ENCODE results near the gene ARHGAP15.

The ARHGAP15 gene

DNA sequence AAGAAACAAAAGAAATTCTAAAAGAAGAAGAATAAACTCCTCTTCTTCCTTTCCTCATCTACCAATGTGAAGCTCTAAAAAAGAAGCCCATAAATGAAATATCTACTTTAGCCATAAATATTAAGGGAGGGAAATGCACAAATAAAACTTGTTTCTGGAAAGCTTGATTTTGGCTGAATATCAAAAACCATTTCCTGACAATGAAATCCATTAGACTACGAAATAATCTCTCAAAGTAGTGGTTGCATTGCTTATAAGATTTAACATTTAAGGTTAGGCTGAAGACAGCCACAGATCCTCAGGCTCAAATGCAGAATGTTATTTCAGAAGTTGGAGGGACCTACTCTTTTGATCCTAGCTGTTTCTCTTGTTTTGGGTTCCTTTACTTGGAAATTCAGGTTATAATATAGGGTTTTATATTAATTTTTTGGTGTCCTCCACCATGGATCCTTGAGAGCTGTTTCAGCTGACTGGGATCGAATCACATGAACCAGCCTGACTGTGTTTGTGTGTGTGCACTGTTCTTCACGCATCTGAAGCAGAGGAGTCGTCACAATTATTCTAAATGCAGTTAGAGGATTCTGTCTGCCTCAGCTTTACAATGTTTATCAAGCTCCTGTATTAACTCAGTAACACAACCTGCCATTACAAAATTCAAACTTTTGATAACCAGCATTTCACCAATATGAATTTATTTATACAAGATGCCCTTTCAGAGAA is 474.8 kb downstream of the ARHGAP15 start:
- DNase-seq: no peak

DNA sequence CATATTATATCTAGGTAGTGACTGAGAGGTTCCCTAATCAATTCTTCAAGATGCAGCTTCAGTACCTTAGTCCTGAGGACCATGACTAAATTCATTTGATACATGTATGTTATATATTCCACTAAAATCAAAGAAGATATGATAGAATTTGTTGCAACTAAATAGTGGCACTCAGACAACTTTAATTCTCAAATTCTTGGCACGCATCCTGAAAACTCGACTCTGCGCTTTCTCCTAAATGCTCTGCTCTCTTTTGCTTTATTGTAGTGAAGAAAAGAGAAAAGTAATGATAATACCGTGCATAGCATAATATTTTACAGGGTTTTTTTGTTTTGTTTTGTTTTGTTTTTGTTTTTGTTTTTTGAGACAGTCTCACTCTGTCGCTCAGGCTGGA is 475.3 kb downstream of the ARHGAP15 start:
- DNase-seq: no peak

DNA sequence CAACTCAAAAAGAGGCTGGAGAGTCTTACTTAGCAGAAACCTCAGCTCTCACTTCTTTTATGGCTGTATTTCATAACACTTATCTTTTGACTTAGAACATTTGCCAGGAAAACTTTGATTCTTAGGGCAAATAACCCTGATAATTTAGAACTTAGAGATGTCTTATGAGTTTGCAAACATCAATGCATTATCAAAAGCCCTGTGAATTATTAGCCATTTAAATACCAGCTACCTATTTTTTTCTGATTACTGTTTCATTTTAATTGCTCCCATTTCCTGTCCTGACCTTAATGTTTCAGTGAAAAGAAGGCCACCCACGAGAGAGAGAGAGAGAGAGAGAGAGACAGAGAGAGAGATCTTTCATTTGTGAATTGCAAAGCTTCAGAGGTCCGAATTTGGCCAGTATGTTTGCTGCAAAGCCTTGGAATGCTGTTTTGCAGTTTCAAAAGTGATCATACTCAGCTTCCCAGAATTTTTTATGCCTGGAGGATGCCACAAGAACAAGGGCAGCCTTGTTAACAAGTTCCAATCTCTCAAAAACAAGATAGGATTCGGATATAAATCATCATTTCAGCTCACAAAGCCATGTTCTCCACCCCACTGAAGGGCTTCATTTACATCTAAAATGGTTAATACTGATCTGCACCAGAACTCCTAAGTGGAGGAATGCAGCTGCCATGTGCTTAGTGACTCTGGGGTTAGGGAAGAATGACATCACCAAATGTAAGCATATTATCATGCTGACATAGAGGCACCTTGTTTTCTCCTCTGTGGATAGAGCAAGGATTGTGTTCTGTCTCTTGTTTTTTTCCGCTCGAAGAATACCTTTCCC is 478.2 kb downstream of the ARHGAP15 start:
- DNase-seq: no peak

DNA sequence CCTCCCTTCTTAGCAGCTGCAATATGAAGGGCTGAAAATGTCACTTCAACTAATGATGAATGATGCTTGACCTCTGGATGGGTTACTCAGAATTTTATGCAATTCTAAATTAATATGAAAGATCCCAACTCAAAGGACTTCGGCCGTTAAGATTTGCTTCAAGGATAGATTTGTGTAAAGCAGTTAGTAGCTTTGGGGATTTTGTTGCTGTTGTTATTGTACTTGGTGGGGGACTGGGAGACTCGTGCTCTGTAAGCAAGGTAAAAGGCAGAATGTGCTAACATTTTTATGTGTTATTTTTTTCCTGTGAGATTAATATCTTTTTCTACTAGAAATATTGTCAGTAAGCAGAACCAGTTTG is 478.8 kb downstream of the ARHGAP15 start:
- DNase-seq: no peak

DNA sequence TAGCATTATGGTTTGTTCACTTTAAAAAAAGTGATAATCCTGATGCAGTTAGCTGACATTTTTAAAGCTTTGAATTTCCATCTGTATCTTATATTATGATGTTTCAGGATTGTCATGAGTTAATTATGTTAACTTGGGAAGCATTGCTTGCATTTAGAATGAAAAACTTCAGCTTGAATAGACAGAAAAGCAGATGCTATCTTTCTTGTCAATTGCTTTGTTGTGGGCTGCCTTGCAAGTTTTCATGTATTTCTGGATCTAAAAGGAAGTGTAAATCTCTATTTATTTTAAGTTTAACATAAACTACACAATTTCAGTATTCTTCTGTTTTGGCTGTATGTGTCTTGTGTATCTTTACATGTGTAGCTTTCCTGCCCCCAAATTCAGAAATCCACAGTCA is 479.5 kb downstream of the ARHGAP15 start:
- no peak for DNase-seq

DNA sequence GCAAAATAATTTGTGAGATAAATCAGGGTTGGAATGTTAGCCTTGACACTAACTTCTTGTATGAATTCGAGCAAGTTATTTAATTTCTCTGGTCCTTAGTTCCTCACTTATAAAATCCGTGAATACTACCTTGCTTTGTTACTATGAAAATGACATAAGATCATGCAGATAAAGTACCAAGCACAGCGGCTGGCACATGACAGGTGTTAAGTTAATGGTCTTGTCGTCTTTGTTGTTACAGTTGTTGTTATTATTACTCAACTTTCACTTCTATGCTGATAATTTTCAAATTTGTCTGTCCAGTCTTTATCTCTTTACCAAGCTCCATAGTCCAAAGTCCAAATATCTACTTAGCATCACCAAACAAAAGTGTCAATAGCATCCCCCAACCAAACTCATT is 482.1 kb downstream of the ARHGAP15 start:
- no peak for DNase-seq

DNA sequence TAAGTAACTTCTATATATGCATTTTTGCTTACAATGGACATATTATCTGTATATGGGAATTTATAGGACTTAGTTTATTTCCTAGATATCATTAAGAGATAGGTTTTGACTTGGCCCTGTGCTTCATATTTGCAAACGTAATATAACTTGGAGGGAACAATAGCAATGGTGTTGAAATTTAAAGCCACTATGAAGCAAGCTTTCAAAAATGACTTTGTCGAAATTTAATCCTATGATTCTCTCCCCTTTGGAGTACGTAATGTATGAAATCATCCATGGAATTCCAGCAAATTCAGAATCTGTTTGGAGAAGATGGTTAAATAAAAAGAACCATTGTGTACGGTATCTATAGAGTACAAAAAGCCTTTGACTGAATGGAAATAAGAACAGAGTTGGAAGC is 486.3 kb downstream of the ARHGAP15 start:
- no peak for DNase-seq

DNA sequence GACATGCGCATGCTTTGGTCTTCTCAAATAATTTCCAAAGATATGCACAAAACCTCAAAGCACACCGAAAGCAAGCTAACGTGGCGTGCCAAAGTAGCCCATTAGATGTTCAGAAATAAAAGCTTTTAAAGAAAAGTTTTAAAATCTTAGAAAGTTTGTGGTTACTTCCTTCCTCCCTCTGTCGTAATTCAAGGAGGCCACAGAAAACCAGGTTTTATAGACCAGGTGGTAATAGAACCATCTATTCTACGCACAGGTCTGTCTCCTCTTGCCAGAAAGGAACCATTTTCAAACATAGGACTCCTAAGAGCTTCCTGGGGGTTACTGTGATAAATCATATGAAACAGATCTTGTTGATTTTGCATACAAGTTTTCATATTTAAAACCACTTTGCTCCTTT is 487.2 kb downstream of the ARHGAP15 start:
- no peak for DNase-seq

DNA sequence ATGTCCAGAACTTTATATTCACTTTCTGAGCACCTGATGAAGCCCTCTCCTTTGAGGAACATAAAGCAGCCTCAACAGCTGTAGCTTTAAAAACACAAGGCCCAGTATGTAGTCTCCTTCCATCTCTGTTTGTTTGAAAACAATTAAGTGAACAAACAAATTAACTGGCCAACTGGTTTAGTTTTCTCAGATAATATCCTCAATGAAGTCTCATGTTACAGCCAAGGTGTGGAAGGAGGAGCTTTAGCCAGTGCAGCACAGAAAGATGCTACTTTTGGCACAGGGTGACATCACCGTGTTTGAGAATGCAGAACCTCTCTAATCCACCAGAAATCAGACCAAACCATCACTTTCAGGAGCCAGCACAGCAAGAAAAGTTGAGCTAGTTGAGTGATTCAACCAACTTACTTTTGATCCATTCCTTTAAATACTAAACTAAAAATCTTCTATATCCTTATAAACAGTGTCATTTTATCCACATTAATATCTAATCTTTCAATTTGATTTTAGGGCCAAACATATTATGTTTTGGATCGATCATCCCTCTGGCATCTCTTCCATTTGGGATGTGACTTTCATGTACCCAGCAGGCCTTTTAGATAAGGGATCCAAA is 488.7 kb downstream of the ARHGAP15 start:
- no peak for DNase-seq

DNA sequence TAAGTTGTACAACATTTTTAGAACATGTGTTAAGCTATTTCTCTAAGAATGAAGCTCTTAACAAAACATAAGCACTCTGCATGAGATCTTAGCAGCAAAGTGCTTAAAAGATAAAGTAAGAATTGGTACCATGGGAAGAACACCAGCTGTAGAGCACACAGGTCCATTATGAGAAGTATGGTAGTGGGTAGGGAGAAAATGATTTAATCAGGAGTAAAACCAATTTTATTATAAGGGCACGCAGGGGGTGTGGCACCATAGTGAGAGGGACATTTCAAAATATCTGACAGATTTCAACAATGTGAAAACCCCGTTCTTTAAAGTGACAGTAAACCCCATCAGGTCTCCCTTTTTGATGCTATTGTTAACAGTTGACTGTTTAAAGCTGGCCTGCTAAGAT is 492.9 kb downstream of the ARHGAP15 start:
- no peak for DNase-seq

DNA sequence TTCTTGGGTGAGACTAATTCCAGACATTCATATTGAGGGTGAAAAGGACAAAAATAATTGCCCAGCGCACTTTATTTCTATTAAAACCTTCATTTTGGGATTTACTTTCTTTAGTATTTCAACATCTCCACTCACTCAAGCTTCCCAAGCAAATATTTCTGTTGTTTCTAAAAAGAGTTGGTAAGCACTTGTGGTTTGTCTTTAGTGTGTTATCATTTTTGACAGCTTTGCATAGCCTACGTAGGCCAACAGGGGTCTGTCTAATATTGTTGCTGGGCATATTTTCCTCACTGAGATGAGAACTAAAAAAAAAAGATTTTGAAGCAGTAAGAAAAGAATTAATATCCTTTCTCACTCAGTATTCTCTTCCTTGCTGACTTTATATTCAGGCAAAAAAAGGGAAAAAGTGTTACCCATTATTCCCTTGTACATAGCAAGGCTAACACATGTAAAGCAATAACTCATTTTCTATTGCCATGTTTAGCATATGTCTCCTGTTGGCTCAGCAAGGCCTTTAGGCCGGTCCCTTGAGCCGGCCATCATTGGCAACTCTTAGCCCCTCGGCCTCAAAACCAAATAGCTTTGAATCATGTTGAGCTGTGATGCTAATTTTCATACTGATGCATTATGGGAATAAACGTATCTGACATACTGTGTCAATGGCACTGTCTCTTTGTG is 494.2 kb downstream of the ARHGAP15 start:
- DNase-seq: no peak

DNA sequence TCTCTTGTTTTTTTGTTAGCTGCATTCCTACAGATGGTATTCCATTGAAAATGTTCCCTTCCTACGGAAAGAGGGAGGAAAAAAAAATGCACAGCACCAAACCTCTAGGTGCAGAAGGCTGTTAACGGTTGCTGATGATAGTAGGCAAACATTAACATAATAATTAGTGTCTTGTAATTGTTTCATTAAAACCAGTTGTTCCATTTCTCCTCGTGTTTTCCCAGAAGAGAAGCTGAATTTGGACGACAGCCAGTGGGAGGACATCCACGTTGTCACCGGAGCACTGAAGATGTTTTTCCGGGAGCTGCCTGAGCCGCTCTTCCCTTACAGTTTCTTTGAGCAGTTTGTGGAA is 494.7 kb downstream of the ARHGAP15 start:
- DNase-seq: no peak

DNA sequence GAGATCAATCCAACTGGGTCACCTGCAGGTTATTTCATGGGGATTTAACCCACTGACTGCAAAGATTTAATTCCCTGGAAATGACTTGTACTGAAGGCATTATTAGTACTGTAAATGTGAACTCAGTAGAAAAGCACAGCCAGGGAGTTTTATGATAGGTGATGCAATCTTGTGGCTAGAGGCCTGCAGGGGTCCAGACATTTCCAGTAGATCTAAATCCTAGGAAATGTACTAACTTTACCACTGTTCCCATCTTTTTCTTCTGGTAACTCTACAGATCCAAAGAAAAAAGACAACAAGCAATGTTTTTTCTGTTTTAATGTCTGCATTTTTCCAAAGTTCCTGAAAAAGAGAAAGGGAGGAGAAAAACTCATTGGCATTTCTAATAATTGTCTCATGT is 500.1 kb downstream of the ARHGAP15 start:
- DNase-seq: no peak

DNA sequence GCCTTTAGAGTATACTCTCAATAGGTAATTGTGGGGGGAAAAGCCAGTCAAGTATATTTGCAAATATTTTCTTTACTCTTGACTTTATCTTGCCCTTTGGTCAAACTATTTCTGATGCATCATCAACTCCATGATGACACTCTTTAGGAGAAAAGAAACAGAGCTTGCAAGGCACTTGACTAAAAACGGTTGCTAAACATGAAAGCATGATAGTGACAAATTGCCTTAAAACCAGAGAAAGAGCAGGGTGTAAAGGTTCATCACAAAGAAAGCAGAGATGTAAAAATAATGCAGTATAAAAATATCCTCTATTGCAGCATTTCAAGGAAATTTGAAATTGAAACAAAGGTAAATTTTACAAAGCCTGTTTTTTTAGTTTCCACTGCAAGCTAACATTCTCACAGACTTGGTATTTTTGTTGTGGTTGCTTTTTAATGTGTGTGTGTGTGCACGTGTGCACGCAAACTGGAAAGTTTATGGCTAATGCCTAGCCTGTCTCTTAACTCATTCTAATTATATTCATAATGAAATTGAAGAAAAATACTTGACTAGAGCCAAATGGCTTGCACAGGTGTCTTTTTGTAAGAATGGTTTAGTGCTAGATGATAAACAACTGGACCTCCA is 503.6 kb downstream of the ARHGAP15 start:
- no peak for DNase-seq

DNA sequence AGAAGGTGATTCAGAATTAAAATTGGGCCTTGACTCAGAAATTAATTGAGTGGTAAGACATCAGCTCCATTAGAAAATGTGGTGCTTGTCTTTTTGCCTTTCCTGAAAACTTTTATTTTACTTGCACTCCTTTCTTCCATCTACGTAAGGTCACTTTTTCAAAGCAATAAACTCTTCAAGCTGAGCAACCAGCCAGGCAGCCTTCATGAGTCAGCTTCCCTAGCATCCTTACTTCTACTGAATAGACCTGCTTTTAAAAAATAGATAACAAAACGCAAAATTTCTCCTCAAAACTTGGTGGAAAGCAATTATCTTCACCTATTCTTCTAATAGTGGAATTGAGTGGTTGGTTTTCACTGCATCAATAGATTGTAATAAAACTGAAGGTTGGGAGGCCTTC is 504.2 kb downstream of the ARHGAP15 start:
- no peak for DNase-seq

DNA sequence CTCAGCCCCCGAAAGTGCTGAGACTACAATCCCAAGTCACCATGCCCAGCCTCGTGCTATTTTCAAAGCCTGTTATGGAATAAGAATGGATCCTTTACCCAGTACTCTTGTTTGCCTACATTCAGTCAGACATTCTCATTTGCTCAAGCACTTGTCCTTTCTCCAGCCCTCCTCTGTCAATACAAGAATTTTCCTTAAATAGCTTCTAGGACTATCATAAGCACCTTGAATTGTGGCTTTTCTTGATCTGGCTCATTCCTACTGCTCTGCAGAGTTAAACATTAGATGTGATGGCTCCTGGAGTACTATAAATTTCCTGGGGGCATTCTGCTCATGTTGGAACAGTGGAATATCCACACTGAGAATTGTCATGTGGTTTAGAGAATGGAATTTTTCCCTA is 506.1 kb downstream of the ARHGAP15 start:
- no peak for DNase-seq

DNA sequence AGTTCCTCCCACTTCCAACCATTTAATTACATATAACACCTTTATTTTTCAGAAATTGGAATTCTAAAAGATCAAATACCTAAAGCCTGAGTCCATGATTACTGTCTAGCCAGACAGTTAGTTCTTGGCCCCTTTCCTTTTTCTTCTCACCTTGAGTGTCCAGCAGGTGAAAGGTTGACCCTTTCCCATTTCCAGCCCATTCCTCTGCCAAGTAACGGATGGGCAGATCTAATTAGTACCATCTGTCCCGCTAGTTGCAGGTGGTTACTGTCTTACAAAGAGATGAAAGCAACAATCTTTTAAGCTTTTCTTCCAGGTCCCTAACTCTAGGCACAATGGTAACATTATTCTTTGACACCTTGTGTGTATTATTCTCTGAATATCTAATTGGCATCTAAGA is 506.7 kb downstream of the ARHGAP15 start:
- no peak for DNase-seq

DNA sequence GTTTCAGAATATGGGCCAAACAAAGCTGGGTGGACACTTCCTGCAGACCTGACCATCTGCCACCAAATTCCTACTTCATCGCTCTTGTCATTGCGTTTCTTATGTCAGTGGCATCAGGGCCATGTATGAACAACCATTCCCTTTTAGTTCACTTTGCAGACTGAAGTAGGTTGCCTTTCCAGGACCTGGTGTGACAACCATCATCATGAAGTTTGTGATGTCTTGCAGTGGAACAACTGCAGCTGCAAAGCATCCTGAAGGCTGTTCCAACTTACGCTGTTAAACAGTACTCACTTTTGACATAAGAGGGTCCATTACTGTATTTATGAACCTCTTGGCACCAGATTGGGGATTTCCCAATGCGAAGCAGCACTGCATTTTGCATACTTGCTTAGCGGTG is 511.6 kb downstream of the ARHGAP15 start:
- DNase-seq: no peak

DNA sequence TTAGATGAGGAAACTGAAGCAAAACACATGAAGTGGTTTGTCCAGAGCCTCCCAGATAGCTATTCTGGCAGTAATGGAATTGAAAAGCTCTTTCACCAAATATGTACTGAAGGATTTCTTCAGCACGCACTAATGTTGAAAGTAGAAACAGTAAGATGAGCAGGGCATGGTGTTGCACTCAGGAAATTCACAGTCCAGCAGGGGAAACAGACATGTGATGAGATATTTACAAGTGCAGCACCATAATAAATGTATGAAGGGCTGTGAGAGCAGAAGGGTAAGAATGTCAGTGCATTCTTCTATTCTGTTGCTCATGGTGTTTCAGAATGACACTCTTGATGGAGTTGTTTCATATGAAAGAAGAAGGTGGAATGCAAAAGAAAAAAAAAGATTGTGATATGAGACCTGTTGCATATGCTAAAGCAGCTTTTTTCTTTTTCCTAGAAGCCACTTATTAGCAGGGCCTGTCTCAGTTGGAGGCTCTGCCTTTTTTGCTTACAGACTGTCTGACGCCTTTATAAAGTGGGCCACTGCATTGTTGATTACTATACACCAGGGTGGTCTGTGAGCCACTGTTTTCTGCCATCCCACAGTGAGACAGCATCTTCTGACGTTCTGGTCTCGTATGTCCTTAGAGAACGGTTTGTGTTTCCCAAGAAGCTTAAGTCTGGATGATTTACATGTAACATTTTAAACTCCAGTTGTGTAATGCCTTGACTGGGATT is 516.9 kb downstream of the ARHGAP15 start:
- no peak for DNase-seq

DNA sequence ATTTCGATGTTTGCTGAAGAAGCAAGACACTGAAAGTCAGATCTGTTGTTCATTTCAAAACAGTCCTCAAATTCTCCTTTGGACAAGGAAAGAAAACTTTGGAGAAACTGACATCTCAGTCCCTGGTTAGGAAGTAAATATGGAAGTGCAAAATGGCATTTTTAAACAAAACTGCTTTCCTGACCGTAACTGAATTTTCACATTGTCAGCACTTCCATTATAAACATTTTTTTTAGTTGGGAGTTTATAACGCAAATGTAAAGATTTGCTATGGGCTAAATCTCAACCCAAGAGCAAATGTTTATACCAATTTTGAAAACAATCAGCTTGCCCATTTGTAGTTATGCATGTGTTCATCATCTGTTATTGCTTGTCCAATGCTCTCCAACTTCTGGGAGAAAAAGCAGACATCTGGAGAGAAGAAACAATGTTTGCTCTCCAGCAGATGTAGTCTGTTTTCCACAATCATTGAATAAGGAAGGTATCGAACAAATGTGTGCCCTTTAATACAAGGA is 520.1 kb downstream of the ARHGAP15 start:
- no peak for DNase-seq

DNA sequence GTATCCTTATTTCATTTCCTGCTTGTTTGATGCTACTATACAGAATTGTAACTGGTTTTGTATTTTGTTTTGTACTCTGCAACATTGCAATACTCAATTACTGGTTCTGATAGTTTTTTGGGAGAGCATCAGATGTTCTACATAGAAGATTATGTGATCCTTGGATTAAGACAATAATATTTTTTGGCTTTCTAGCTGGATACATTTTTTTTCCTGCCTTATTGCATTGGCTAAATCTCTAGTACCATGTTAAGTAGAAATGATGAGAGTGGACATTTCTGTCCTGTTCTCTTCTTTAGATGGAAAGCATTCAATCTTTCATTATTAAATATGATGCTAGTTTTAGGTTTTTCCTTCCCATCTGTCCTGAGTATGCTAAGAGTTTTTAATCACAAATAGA is 523.5 kb downstream of the ARHGAP15 start:
- no peak for DNase-seq

DNA sequence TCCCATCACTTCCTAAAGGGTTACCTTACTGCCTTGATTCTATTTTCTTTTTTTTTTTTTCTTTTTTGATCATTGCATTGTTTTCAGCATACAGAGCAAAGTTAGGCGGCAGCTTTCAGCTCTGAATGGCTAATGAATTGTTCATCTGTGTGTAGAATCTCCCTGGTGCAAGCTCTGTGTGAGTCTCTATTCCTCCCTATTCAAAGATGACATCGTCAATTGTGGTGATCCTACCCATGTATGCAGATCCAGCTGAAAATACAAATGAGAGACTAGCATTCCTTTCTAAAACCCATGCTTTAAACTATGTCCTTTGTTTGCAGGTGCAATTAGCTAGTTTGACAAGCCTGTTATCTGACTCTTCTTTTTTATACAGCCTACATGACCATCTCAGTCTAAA is 539.0 kb downstream of the ARHGAP15 start:
- DNase-seq: no peak
